Measurements from ENCODE around the gene SLC35G6. TPM values are rescaled to one million over a fixed set of nuclear protein-coding genes. Genes with fewer than 3 reads are reported as not detected.
"Not testable (repeated sequence)": the region's sequence is repeated elsewhere in the genome, so short reads cannot be mapped to it uniquely, and the experiment has no call there.

SLC35G6 gene
- polyA plus RNA-seq, 2 donors = 0.01 TPM; not detected in 1

GRCh38 chr17:7467498-7467897, 13.7 kb upstream of the SLC35G6 start:
- Histone ChIP-seq H3K4me3 (ENCODE audit: low read depth in 1 of 2, low read length in 2 of 2) (no peak overlapping the region), H3K27ac (ENCODE audit: low read depth in 2 of 2, low read length in 1 of 2) (peak overlapping the region in 1 of 2 donors; percentile 58), H3K9me3 (ENCODE audit: control insufficient read depth in 2 of 2, insufficient read depth in 1 of 2, low read depth in 1 of 2, low read length in 1 of 2) (peaks cover 0 to 2% of the 10 kb centered on the region in 2 donors), H3K36me3 (ENCODE audit: control insufficient read depth in 2 of 2, insufficient read depth in 2 of 2, low read length in 1 of 2) (peaks cover 0 to 29% of the 10 kb centered on the region in 2 donors), H3K4me1 (ENCODE audit: control insufficient read depth in 2 of 2, insufficient read depth in 2 of 2, low read length in 1 of 2) (peaks cover 0 to 3% of the 10 kb centered on the region in 2 donors), H3K27me3 (ENCODE audit: control insufficient read depth in 1 of 2, insufficient read depth in 2 of 2, low read length in 2 of 2) (no peaks in the 10 kb centered on the region)
- 91 to 93% methylated on average over 3 of the region's 3 CpGs for WGBS, 2 donors

- Histone ChIP-seq H3K4me3 (ENCODE audit: low read depth in 1 of 2, low read length in 2 of 2) (no peak overlapping the region), H3K9me3 (ENCODE audit: control insufficient read depth in 2 of 2, insufficient read depth in 1 of 2, low read depth in 1 of 2, low read length in 1 of 2) (peaks cover 0 to 2% of the 10 kb centered on the region in 2 donors), H3K4me1 (ENCODE audit: control insufficient read depth in 2 of 2, insufficient read depth in 2 of 2, low read length in 1 of 2) (peaks cover 0 to 3% of the 10 kb centered on the region in 2 donors), H3K27me3 (ENCODE audit: control insufficient read depth in 1 of 2, insufficient read depth in 2 of 2, low read length in 2 of 2) (no peaks in the 10 kb centered on the region), H3K27ac (ENCODE audit: low read depth in 2 of 2, low read length in 1 of 2) (no peak overlapping the region), H3K36me3 (ENCODE audit: control insufficient read depth in 2 of 2, insufficient read depth in 2 of 2, low read length in 1 of 2) (peaks cover 0 to 21% of the 10 kb centered on the region in 2 donors)
- WGBS, 2 donors = 88 to 93% methylated on average over 11 of the region's 11 CpGs
Measured at GRCh38 chr17:7468290-7468689, 13.0 kb upstream of the SLC35G6 start.

GRCh38 chr17:7468804-7469389, 12.3 kb upstream of the SLC35G6 start:
- no peak overlapping the region for H3K27ac ChIP-seq (ENCODE audit: low read depth in 2 of 2, low read length in 1 of 2)
- no peak overlapping the region for H3K4me3 ChIP-seq (ENCODE audit: low read depth in 1 of 2, low read length in 2 of 2)
- H3K9me3 ChIP-seq (ENCODE audit: control insufficient read depth in 2 of 2, insufficient read depth in 1 of 2, low read depth in 1 of 2, low read length in 1 of 2) = peaks cover 0 to 2% of the 10 kb centered on the region in 2 donors
- 77 to 82% methylated on average over 12 of the region's 12 CpGs for WGBS, 2 donors
- H3K27me3 ChIP-seq (ENCODE audit: control insufficient read depth in 1 of 2, insufficient read depth in 2 of 2, low read length in 2 of 2) = no peaks in the 10 kb centered on the region
- peaks cover 0 to 15% of the 10 kb centered on the region in 2 donors for H3K36me3 ChIP-seq (ENCODE audit: control insufficient read depth in 2 of 2, insufficient read depth in 2 of 2, low read length in 1 of 2)
- peaks cover 0 to 3% of the 10 kb centered on the region in 2 donors for H3K4me1 ChIP-seq (ENCODE audit: control insufficient read depth in 2 of 2, insufficient read depth in 2 of 2, low read length in 1 of 2)

GRCh38 chr17:7469843-7470242, 11.4 kb upstream of the SLC35G6 start:
- not testable (repeated sequence) for H3K4me3 ChIP-seq (ENCODE audit: low read depth in 1 of 2, low read length in 2 of 2); H3K27ac ChIP-seq (ENCODE audit: low read depth in 2 of 2, low read length in 1 of 2); H3K27me3 ChIP-seq (ENCODE audit: control insufficient read depth in 1 of 2, insufficient read depth in 2 of 2, low read length in 2 of 2); H3K9me3 ChIP-seq (ENCODE audit: control insufficient read depth in 2 of 2, insufficient read depth in 1 of 2, low read depth in 1 of 2, low read length in 1 of 2); H3K4me1 ChIP-seq (ENCODE audit: control insufficient read depth in 2 of 2, insufficient read depth in 2 of 2, low read length in 1 of 2)
- peaks cover 0 to 13% of the 10 kb centered on the region in 2 donors for H3K36me3 ChIP-seq (ENCODE audit: control insufficient read depth in 2 of 2, insufficient read depth in 2 of 2, low read length in 1 of 2)
- WGBS, 2 donors = 93 to 96% methylated on average over 12 of the region's 12 CpGs

GRCh38 chr17:7470457-7470973, 10.7 kb upstream of the SLC35G6 start:
- not testable (repeated sequence) for H3K4me1 ChIP-seq (ENCODE audit: control insufficient read depth in 2 of 2, insufficient read depth in 2 of 2, low read length in 1 of 2); H3K4me3 ChIP-seq (ENCODE audit: low read depth in 1 of 2, low read length in 2 of 2); H3K27me3 ChIP-seq (ENCODE audit: control insufficient read depth in 1 of 2, insufficient read depth in 2 of 2, low read length in 2 of 2); H3K27ac ChIP-seq (ENCODE audit: low read depth in 2 of 2, low read length in 1 of 2); H3K9me3 ChIP-seq (ENCODE audit: control insufficient read depth in 2 of 2, insufficient read depth in 1 of 2, low read depth in 1 of 2, low read length in 1 of 2)
- 73 to 80% methylated on average over 8 of the region's 8 CpGs for WGBS, 2 donors
- peaks cover 0 to 12% of the 10 kb centered on the region in 2 donors for H3K36me3 ChIP-seq (ENCODE audit: control insufficient read depth in 2 of 2, insufficient read depth in 2 of 2, low read length in 1 of 2)

- WGBS, 2 donors = 61 to 67% methylated on average over 2 of the region's 2 CpGs
- no peaks in the 10 kb centered on the region for H3K27me3 ChIP-seq (ENCODE audit: control insufficient read depth in 1 of 2, insufficient read depth in 2 of 2, low read length in 2 of 2)
- peaks cover 6 to 15% of the 10 kb centered on the region in 2 donors for H3K4me1 ChIP-seq (ENCODE audit: control insufficient read depth in 2 of 2, insufficient read depth in 2 of 2, low read length in 1 of 2)
- H3K36me3 ChIP-seq (ENCODE audit: control insufficient read depth in 2 of 2, insufficient read depth in 2 of 2, low read length in 1 of 2) = peaks cover 0 to 2% of the 10 kb centered on the region in 2 donors
- peaks cover 0 to 2% of the 10 kb centered on the region in 2 donors for H3K9me3 ChIP-seq (ENCODE audit: control insufficient read depth in 2 of 2, insufficient read depth in 1 of 2, low read depth in 1 of 2, low read length in 1 of 2)
- no peak overlapping the region for H3K4me3 ChIP-seq (ENCODE audit: low read depth in 1 of 2, low read length in 2 of 2)
- H3K27ac ChIP-seq (ENCODE audit: low read depth in 2 of 2, low read length in 1 of 2) = peak overlapping the region in 1 of 2 donors; percentile 27
Measured at GRCh38 chr17:7471729-7472128, 9.5 kb upstream of the SLC35G6 start.

GRCh38 chr17:7474767-7475166, 6.5 kb upstream of the SLC35G6 start:
- not testable (repeated sequence) for H3K36me3 ChIP-seq (ENCODE audit: control insufficient read depth in 2 of 2, insufficient read depth in 2 of 2, low read length in 1 of 2); H3K27me3 ChIP-seq (ENCODE audit: control insufficient read depth in 1 of 2, insufficient read depth in 2 of 2, low read length in 2 of 2); H3K9me3 ChIP-seq (ENCODE audit: control insufficient read depth in 2 of 2, insufficient read depth in 1 of 2, low read depth in 1 of 2, low read length in 1 of 2); H3K4me3 ChIP-seq (ENCODE audit: low read depth in 1 of 2, low read length in 2 of 2)
- peaks cover 12 to 31% of the 10 kb centered on the region in 2 donors for H3K4me1 ChIP-seq (ENCODE audit: control insufficient read depth in 2 of 2, insufficient read depth in 2 of 2, low read length in 1 of 2)
- peak overlapping the region in 1 of 2 donors; percentile 96 for H3K27ac ChIP-seq (ENCODE audit: low read depth in 2 of 2, low read length in 1 of 2)
- 65 to 71% methylated on average over 8 of the region's 8 CpGs for WGBS, 2 donors

GRCh38 chr17:7475764-7476422, 5.4 kb upstream of the SLC35G6 start:
- Histone ChIP-seq H3K4me1 (ENCODE audit: control insufficient read depth in 2 of 2, insufficient read depth in 2 of 2, low read length in 1 of 2) (peaks cover 12 to 31% of the 10 kb centered on the region in 2 donors), H3K36me3 (ENCODE audit: control insufficient read depth in 2 of 2, insufficient read depth in 2 of 2, low read length in 1 of 2) (no peaks in the 10 kb centered on the region), H3K4me3 (ENCODE audit: low read depth in 1 of 2, low read length in 2 of 2) (no peak overlapping the region), H3K27me3 (ENCODE audit: control insufficient read depth in 1 of 2, insufficient read depth in 2 of 2, low read length in 2 of 2) (no peaks in the 10 kb centered on the region), H3K9me3 (ENCODE audit: control insufficient read depth in 2 of 2, insufficient read depth in 1 of 2, low read depth in 1 of 2, low read length in 1 of 2) (no peaks in the 10 kb centered on the region), H3K27ac (ENCODE audit: low read depth in 2 of 2, low read length in 1 of 2) (peak overlapping the region; percentile 96 to 100)
- 43 to 56% methylated on average over 15 of the region's 15 CpGs for WGBS, 2 donors

GRCh38 chr17:7476494-7476893, 4.8 kb upstream of the SLC35G6 start:
- WGBS, 2 donors = 17 to 34% methylated on average over 3 of the region's 3 CpGs
- H3K27me3 ChIP-seq (ENCODE audit: control insufficient read depth in 1 of 2, insufficient read depth in 2 of 2, low read length in 2 of 2) = no peaks in the 10 kb centered on the region
- H3K9me3 ChIP-seq (ENCODE audit: control insufficient read depth in 2 of 2, insufficient read depth in 1 of 2, low read depth in 1 of 2, low read length in 1 of 2) = no peaks in the 10 kb centered on the region
- H3K27ac ChIP-seq (ENCODE audit: low read depth in 2 of 2, low read length in 1 of 2) = peak overlapping the region; percentile 96 to 100
- no peak overlapping the region for H3K4me3 ChIP-seq (ENCODE audit: low read depth in 1 of 2, low read length in 2 of 2)
- peaks cover 12 to 31% of the 10 kb centered on the region in 2 donors for H3K4me1 ChIP-seq (ENCODE audit: control insufficient read depth in 2 of 2, insufficient read depth in 2 of 2, low read length in 1 of 2)
- H3K36me3 ChIP-seq (ENCODE audit: control insufficient read depth in 2 of 2, insufficient read depth in 2 of 2, low read length in 1 of 2) = no peaks in the 10 kb centered on the region
